ENCODE data around the gene COX17. TPM values are rescaled to one million over a fixed set of nuclear protein-coding genes. Genes with fewer than 3 reads are reported as not detected.
A peak's percentile ranks its signal among the peaks of the same experiment; 100 is the strongest.

Gene COX17
- total RNA-seq, 1 donor from 2014 or later: 54.4 TPM

- DNase-seq (no peak), ATAC-seq (peak in 1 of 2 donors; percentile 34)
- H3K27me3 ChIP-seq (ENCODE audit: low read depth): no peaks in the 10 kb centered on the region
- intact Hi-C loops (cut with DNase I): no loop called here
- TF ChIP-seq CTCF (IDR thresholded peaks at IDR 0.05): no peak
- no peaks in the 10 kb centered on the region for H3K9me3 ChIP-seq
- H3K27ac ChIP-seq: peak overlapping the region; percentile 33
- H3K36me3 ChIP-seq: no peaks in the 10 kb centered on the region
- peaks cover 31% of the 10 kb centered on the region for H3K4me1 ChIP-seq
- H3K4me3 ChIP-seq: no peak overlapping the region
Measured at GRCh38 chr3:119700269-119700919, 23.2 kb upstream of the COX17 start.

- intact Hi-C loops (cut with DNase I): no loop called here
- peaks cover 18% of the 10 kb centered on the region for H3K4me1 ChIP-seq
- no peak overlapping the region for H3K27ac ChIP-seq
- H3K27me3 ChIP-seq (ENCODE audit: low read depth): no peaks in the 10 kb centered on the region
- DNase-seq (no peak), ATAC-seq (no peak)
- no peaks in the 10 kb centered on the region for H3K9me3 ChIP-seq
- no peaks in the 10 kb centered on the region for H3K36me3 ChIP-seq
- no peak overlapping the region for H3K4me3 ChIP-seq
- TF ChIP-seq CTCF (IDR thresholded peaks at IDR 0.05): no peak
Measured at GRCh38 chr3:119697394-119697793, 20.2 kb upstream of the COX17 start.

- Histone ChIP-seq H3K4me3 (no peak overlapping the region), H3K36me3 (no peaks in the 10 kb centered on the region), H3K27me3 (ENCODE audit: low read depth) (no peaks in the 10 kb centered on the region), H3K4me1 (peaks cover 4% of the 10 kb centered on the region), H3K27ac (no peak overlapping the region), H3K9me3 (no peaks in the 10 kb centered on the region)
- DNase-seq: no peak
- no peak for ATAC-seq
- intact Hi-C loops (cut with DNase I): no loop called here
- TF ChIP-seq CTCF (IDR thresholded peaks at IDR 0.05): no peak
Measured at GRCh38 chr3:119695480-119695879, 18.3 kb upstream of the COX17 start.

GRCh38 chr3:119690043-119690656 is 12.9 kb upstream of the COX17 start:
- ATAC-seq (peak in 1 of 2 donors; percentile 45), DNase-seq (no peak)
- H3K27me3 ChIP-seq (ENCODE audit: low read depth): no peaks in the 10 kb centered on the region
- H3K9me3 ChIP-seq: no peaks in the 10 kb centered on the region
- H3K4me1 ChIP-seq: no peaks in the 10 kb centered on the region
- TF ChIP-seq CTCF (IDR thresholded peaks at IDR 0.05): peak; percentile 50
- intact Hi-C loops (cut with DNase I): no loop called here
- H3K36me3 ChIP-seq: no peaks in the 10 kb centered on the region
- no peak overlapping the region for H3K4me3 ChIP-seq
- no peak overlapping the region for H3K27ac ChIP-seq

GRCh38 chr3:119683421-119683820 is 6.2 kb upstream of the COX17 start:
- intact Hi-C loops (cut with DNase I): no loop called here
- no peaks in the 10 kb centered on the region for H3K4me1 ChIP-seq
- no peaks in the 10 kb centered on the region for H3K36me3 ChIP-seq
- no peak for ATAC-seq
- H3K27me3 ChIP-seq (ENCODE audit: low read depth): no peaks in the 10 kb centered on the region
- TF ChIP-seq CTCF (IDR thresholded peaks at IDR 0.05): no peak
- no peak for DNase-seq
- no peak overlapping the region for H3K27ac ChIP-seq
- H3K9me3 ChIP-seq: no peaks in the 10 kb centered on the region
- no peak overlapping the region for H3K4me3 ChIP-seq

All from lower lobe of right lung (tissue), 2 donors.